Cardiac fibroblast (primary cell): Measurements from ENCODE around the gene CCDC192.
"Not testable (repeated sequence)": the region's sequence is repeated elsewhere in the genome, so short reads cannot be mapped to it uniquely, and the experiment has no call there.

Experiments
- DNase-seq, 2 donors: peaks; one replicate each; pipeline versions ENCODE4 v3.0.0 to v3.0.0-alpha.2; 2010; ENCODE audit warnings: low read depth in 2 of 2
- H3K4me3 ChIP-seq, 2 donors: replicated peaks in 1 of 2; 1 replicate in 1 of 2; 2 replicates in 1 of 2; pipeline ENCODE4 v1.5.1; 2011; ENCODE audit warnings: low read depth in 2 of 2, low read length in 2 of 2, mild to moderate bottlenecking in 2 of 2, moderate library complexity in 1 of 2
- TF ChIP-seq, protein P1 (sequence below): IDR thresholded peaks from one replicate; pipeline ENCODE4 v1.5.1; 2011; ENCODE audit warnings: low read depth, mild to moderate bottlenecking, low read length, inconsistent platforms

CCDC192 gene

DNA sequence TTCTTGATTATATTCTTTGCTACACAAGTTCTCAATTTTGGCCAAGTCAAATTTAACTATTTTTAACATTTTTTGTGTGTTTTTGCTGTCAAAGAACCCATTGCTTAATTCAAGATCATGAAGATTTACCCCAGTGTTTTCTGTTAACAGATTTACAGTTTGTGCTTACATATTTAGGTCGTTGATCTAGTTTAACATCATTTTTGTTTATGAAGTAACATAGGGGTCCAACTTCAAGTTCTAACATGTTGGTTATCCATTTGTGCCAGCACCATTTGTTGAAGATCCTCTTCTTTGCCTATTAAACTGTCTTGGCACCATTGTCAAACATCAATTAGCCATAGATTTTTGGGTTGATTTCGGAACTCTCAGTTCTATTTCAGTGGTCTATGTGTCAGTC is 71.0 kb downstream of the CCDC192 start:
- TF ChIP-seq, protein P1, sequence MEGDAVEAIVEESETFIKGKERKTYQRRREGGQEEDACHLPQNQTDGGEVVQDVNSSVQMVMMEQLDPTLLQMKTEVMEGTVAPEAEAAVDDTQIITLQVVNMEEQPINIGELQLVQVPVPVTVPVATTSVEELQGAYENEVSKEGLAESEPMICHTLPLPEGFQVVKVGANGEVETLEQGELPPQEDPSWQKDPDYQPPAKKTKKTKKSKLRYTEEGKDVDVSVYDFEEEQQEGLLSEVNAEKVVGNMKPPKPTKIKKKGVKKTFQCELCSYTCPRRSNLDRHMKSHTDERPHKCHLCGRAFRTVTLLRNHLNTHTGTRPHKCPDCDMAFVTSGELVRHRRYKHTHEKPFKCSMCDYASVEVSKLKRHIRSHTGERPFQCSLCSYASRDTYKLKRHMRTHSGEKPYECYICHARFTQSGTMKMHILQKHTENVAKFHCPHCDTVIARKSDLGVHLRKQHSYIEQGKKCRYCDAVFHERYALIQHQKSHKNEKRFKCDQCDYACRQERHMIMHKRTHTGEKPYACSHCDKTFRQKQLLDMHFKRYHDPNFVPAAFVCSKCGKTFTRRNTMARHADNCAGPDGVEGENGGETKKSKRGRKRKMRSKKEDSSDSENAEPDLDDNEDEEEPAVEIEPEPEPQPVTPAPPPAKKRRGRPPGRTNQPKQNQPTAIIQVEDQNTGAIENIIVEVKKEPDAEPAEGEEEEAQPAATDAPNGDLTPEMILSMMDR: no peak
- no peak overlapping the region for H3K4me3 ChIP-seq
- DNase-seq: no peak

DNA sequence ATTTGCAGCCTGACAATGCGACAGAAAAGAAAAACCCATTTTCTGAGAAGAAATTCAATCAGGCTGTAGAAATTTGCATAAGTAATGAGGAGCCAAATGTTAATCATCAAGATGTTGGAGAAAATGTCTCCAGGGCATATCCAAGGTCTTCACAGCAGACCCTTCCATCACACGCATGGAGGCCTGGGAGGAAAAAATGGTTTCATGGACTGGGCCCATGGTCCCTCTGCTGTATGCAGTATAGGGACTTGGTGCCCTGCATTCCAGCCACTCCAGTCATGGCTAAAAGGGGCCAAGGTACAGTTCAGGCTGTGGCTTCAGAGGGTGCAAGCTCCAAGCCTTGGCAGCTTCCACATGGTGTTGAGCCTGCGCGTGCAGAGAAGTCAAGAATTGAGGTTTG is 73.3 kb downstream of the CCDC192 start:
- TF ChIP-seq, protein P1: no peak
- H3K4me3 ChIP-seq: no peak overlapping the region
- DNase-seq: no peak

DNA sequence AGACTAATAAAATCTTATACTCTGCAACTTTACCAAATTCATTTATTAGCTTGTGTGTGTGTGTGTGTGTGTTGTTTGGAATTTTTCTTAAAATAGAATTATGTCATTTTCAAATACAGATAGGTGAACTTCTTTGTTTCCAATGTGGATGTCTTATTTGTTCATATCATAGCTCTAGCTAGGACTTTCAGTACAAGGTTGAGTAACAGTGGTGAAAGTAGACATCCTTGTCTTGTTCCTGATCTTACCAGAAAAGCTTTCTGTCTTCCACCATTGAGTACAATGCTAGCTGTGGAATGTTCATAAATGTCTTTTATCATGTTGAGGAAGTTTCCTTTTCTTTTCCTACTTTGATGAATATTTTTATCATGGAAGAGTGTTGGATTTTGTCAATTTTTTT is 74.8 kb downstream of the CCDC192 start:
- no peak for DNase-seq

DNA sequence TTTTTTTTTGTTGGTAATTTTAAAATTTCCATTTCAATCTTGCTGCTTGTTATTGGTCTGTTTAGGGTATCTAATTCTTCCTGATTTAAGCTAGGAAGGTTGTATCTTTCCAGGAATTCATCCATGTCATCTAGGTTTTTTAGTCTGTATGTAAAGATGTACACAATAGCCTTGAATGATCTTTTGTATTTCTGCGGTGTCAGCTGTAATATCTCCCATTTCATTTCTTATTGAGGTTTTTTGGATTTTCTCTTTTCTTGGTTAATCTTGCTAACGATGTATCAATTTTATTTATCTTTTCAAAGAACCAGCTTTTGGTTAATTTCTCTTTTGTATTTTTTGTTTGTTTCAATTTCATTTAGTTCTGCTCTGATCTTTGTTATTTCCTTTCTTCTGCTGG is 79.3 kb downstream of the CCDC192 start:
- DNase-seq, H3K4me3 ChIP-seq: not testable (repeated sequence)

More for the DNA sequence above, 74.8 kb downstream of the CCDC192 start:
- no peak overlapping the region for H3K4me3 ChIP-seq
- TF ChIP-seq, protein P1: no peak

DNA sequence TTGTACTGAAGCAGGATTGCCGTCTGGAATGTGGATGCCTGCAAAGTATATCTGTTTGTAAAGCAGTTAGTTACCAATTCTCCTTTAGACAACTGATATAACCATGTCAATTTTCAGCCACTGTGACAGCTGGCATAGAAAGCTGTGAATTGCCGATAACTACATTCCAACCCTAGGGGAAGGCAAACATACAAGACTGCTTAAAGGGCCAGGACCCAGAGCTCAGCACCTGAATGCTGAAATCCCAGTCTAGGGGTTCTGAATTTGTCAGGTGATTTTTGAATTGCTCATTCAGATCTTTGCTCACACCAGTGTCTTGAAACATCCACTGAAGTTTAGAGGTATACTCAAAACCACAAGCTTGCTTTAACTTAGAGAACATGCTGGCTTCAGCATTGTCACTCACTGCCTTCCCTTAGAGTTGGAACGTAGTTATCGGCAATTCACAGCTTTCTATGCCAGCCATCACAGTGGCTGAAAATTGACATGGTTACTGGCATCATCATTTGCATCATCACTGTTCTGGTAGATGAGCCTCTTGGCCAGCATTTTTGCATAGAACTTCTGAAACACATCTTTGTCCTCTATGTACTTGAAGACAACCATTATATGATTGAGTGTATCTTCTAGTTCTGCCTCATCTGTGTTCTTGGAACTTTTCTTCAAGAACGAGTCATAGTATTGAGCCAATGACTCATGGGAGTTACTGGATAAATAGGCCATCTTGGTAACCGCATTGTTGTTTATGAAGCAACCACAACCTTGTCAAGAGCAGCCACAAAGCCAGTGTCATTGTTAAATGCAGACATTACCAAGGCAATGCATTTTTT is 82.1 kb downstream of the CCDC192 start:
- TF ChIP-seq, protein P1: no peak
- DNase-seq: peak; percentile 68 to 97

DNA sequence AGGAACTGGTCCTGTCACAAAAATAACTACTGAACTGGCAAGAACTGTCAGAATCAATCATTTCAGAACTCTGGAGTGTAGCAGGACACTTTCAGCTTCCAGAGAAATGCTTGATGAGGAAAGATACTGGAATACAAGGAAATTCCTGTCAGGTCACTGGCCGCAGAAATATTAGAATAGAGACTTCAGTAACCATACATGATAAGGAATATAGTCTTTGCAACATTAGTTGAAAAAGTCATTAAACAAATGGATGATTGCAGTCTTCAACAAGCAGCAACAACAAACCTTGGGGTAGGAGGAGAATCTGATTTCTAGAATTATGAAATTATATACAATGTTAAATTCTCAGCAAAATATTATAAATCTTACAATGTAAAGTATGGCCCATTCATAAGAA is 88.2 kb downstream of the CCDC192 start:
- TF ChIP-seq, protein P1: no peak
- no peak for DNase-seq

More for the DNA sequence above, 82.1 kb downstream of the CCDC192 start:
- H3K4me3 ChIP-seq: no peak overlapping the region

DNA sequence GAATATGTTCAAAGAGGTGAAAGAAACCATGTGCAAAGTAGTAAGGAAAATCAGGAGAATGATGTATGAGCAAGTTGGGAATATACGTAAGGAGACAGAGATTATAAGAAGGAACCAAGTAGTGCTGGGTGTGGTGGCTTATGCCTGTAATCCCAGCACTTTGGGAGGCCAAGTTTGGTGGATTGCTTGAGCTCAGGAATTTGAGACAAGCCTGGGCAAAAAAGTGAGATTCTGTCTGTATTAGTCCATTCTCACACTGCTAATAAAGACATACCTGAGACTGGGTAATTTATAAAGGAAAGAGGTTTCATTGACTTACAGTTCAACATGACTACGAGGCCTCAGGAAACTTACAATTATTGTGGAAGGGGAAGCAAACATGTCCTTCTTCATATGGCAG is 88.7 kb downstream of the CCDC192 start:
- H3K4me3 ChIP-seq: not testable (repeated sequence)

More for the DNA sequence above, 88.2 kb downstream of the CCDC192 start:
- H3K4me3 ChIP-seq: no peak overlapping the region

DNA sequence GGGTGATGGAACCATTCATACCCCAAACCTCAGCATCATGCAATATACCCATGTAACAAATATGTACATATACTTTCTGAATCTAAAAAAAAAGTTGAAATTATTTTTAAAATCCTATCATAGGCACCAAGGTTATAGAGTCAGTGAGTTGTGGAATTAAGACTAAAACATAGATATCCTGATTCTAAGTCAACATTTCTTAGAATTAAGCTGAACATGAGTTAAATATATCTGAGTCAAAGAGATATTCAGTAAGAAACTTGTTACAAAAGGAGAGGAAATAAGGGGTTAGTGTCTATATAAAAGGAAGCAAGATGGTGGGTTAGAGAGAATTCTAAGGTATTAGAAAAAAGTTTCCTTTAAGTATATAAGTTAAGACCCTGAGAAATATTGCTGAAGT is 89.9 kb downstream of the CCDC192 start:
- H3K4me3 ChIP-seq: no peak overlapping the region
- DNase-seq: no peak
- TF ChIP-seq, protein P1: no peak

More for the DNA sequence above, 88.7 kb downstream of the CCDC192 start:
- not testable (repeated sequence) for DNase-seq
